HG03565 (cell line): Measurements from ENCODE around the gene MRPS31.

Experiments used
- ATAC-seq: cut with Tn5 transposase; IDR thresholded peaks from one replicate; pipeline ENCODE4 v1.9.1; 2021; ENCODE audit warnings: mild to moderate bottlenecking, moderate library complexity; ENCODE audit not compliant: unreplicated experiment

MRPS31 gene

DNA sequence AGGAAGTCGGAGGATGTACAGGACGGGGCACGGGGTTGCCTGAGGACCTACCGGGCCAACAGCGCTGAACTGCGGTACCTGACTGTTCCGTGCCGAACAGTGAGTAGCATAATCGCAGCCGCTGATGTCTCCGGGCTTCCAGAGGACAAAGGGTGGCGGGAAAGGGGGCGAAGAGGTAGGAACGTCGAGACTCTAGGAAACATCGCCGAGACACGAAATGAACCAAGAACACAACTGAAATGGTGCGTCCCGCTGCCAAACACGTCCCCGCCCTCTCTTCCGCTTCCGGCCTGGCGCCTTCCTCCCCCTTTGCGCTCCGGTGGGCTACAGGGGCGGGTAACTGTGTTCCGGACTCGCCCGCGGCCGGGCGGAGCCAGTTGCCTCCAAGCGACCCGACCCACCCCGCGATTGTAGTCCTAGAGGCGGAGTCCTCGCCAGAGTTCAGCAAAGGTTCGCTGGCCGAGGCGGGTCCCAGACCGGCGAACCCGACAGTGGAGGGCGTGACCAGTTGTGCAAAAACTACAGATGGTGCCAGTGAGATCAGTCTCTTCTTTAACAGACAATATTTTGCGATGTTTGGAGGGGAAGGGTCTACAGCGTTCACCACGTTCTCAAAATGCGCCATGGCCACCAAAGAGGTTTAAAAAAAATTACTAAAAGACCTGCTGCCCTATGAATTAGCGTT is at the start of gene MRPS31:
Gene MRPS31, minus strand, starts transcription at position 257 of the 685 bp plus-strand sequence. Its CDS starts 54 bp downstream, at position 203.
- ATAC-seq, result peak; percentile 95

DNA sequence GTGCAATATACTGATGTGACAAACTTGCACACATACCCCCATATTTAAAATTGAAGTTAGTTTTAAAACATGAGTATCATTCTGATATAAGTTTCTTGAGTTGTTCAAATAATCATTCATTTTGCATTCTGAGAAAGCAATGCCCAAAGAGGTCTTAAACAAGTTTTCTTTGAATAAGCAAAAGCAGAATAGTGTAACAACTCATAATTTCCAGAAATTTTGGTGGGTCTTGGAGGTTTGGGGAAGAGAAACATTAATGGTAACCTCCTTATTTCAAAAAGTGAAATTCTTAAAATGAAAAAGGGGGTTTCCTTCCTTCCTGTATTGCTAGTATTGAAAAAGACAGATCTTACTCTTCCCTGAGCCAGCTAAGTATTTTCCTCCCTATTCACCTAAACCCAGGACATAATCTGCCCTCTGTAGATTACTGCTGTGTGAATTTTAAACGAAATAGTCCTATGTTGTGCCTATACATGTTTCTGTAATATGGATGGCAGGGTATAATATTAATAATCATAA is 48.9 kb upstream of the MRPS31 start:
- ATAC-seq, result no peak

DNA sequence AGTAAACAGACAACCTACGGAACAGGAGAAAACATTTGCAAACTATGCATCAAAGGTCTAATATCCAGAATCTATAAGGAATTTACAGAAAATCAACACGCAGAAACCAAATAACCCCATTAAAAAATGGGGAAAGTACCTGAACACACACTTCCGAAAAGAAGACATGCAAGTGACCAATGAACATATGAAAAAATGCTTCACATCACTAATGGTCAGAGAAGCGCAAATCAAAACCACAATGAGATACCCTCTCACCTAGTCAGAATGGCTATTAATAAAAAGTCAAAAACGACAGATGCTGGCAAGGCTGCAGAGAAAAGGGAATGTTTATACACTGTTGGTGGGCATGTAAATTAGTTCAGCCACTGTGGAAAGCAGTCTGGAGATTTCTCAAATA is 47.9 kb upstream of the MRPS31 start:
- ATAC-seq, result no peak

- ATAC-seq, result no peak
Observed at GRCh38 chr13:40814803-40815202, 43.8 kb upstream of the MRPS31 start.

GRCh38 chr13:40813667-40814454 is 42.9 kb upstream of the MRPS31 start:
- no peak for ATAC-seq

DNA sequence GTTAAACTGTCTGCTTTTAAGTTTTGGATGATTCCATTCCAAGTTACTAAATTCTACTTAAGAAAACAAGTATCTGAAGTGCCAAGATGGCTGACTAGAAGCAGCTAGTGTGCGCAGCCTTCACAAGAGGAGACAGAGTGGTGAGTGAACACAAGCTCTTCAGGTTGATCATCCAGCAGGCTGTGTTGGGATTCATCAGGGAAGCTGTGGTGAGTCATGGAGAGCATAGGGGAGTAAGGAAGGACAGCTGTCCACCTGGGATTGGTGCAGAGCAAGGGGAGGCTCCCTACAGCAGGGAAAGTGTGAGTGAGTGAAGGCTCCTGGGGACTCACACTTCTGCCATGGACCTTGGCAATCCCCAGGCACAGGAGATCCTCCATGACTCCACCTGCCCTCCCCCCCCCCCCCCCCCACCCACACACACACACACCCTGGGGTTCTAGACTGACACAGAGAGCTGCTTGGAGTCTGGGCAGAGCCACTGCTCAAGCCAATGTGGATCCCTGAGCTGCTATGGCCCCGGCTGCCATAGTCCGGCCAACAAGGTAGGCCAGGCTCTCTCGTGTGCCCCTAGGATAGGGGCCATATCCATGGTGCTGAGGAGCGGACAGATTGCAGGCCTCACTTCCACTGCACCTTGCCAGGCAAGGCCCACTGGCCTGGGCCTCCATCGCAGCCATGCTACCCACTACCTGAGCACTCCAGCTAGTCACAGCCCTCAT is 41.9 kb upstream of the MRPS31 start:
- no peak for ATAC-seq

DNA sequence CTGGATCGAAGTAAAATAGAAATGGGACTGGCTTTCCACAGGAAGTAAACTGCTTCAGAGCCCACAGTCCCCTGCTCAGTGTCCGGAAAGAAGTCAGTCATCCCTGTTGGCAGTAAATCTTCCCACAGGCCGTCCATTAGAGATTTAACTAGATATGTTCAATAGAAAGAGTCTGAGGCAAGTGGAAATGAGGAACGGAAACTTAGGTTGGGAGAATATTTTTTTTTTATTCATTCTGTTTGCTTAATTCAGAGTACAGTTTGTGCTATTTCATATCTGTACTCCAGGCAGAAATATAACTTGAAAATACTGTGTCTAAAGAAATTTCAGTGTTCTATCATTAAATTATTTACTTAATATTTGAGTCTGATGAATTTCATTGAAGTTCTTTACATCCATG is 41.1 kb upstream of the MRPS31 start:
- ATAC-seq, result no peak

DNA sequence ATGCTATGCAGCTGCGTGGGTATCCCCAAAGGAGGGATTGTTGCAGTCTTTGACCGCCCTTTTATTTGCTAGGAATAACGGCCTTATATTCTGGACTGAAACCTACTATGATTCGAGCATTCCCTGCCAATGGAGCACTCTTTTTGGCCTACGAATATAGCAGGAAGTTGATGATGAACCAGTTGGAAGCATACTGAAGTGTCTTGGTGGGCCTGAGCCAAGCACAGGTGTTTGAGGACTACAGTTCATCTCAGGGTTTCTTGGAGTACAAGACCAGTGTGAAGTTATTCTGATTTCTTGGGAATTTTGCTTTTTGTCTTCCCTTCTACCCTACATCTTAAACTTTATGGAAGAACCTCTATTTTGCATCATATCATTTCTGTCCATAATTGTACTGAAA is 38.5 kb upstream of the MRPS31 start:
- ATAC-seq, result no peak

DNA sequence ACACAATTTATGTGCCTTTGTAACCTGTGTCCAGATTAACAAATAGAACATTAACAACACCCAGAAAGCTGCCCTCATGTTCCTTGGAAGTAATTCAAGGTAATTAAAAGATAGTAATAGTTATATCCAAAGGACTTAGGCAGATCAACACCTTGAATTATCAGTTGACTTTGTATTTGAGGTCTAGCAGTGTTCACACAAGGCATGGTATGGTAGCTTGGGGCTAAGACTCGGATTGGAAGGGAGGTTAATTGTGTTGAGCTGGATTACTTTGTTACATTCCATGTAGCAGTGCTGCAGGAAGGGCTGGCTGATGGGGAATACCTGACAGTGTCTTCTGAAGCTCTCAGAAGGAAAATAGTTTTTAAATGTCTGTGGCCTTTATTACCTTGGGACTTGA is 35.3 kb upstream of the MRPS31 start:
- no peak for ATAC-seq

DNA sequence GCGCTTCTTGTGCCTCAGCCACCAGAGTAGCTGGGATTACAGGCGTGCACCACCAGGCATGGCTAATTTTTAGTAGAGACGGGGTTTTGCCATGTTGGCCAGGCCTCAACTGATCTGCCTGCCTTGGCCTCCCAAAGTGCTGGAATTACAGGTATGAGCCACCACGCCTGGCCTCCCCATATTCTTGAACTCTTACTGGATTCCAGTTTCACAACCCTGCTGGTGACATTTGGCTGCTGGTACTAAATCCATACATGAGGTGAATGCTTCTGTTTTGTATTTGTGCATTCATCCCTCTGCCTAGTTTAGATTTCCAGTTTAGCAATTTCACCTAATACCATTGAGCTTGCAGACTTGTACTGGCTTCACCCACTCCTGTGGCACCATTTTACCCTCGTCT is 32.3 kb upstream of the MRPS31 start:
- ATAC-seq, result no peak

DNA sequence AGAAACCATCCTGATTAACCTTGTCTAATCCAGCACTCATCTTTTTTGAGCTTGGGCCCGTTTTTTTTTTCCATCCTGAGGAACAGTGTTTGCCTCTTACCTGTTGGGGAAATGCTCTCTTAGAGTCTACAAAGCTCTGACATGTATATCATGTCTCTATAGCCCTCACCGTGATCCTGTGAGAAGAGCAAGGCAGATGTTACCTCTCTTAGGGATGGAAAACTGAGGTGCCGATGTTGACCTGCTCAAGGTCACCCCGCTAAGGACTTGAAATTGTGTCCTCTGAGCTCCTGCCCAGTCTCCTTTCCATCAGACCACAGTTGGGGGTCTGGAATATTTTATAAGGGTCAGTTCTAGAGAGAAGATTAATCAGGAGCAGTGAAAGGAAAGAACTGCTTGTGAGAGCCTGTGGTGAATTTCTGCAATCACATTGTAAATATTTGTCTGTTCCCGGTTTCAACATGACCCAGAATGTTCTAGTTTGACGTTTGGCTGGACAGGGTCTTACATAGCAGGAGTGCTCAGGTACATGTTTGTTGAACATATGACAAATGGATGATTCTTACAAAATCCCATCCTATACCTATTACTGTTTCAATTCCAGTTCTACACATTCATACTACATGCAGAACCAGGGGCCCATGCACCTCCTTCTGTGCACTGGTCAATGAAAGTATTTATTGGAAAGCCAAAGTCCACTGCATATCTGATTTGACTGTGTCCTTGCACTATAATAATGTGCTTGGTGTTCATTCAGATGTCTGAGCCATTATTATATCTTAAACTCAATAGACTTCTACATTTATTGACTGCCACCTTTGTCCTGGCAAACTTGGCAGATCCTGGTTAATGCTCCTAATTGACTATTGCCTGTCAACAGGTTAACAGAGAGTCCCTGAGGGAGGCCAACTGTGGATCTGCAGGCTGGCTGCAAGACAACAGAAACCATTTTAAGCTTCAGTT is 30.5 kb upstream of the MRPS31 start:
- ATAC-seq, result no peak

GRCh38 chr13:40800559-40800958 is 29.6 kb upstream of the MRPS31 start:
- no peak for ATAC-seq

DNA sequence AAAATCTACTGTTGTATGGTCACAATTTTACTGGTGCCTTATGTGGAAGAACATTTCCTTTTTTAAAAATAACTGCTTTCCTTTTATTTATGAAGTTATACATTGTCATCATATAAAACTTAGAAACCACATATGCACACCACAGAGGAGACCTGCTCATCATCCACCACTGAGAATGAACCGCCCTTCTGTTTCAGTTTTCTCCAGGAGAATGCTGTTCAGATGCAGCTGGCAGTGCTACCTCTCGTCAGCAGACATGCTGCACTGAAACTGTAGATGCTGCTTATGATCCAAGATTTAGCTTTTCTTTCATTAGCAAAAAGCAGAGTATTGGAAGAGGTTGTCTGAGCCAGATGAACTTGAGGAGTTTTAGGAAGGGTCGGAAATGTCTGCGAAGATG is 28.5 kb upstream of the MRPS31 start:
- no peak for ATAC-seq

- no peak for ATAC-seq
Observed at GRCh38 chr13:40798380-40798779, 27.4 kb upstream of the MRPS31 start.

GRCh38 chr13:40796649-40797048 is 25.7 kb upstream of the MRPS31 start:
- no peak for ATAC-seq

GRCh38 chr13:40794414-40795368 is 23.7 kb upstream of the MRPS31 start:
- ATAC-seq, result no peak

DNA sequence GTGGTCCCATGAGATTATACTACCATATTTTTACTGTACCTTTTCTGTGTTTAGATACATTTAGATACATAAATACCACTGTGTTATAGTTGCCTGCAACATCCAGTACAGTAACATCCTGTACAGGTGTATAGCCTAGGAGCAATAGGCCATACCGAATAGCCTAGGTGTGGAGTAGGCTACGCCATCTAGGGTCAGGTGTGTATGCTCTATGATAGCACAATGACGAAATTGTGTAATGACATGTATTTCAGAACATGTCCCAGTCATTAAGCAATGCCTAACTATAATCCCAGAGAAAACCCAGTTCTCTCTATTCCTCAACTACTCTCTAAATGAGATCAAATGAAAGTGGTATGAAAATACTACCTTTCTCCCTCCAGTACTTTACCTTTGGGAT is 22.3 kb upstream of the MRPS31 start:
- no peak for ATAC-seq

GRCh38 chr13:40792284-40793051 is 21.5 kb upstream of the MRPS31 start:
- no peak for ATAC-seq
